ENCODE results near the gene NRXN3. TPM values are rescaled to one million over a fixed set of nuclear protein-coding genes. Genes with fewer than 3 reads are reported as not detected.

The NRXN3 gene
- total and polyA plus RNA-seq, 4 donors = 21.9 to 73.4 (median 65.7) TPM

DNA sequence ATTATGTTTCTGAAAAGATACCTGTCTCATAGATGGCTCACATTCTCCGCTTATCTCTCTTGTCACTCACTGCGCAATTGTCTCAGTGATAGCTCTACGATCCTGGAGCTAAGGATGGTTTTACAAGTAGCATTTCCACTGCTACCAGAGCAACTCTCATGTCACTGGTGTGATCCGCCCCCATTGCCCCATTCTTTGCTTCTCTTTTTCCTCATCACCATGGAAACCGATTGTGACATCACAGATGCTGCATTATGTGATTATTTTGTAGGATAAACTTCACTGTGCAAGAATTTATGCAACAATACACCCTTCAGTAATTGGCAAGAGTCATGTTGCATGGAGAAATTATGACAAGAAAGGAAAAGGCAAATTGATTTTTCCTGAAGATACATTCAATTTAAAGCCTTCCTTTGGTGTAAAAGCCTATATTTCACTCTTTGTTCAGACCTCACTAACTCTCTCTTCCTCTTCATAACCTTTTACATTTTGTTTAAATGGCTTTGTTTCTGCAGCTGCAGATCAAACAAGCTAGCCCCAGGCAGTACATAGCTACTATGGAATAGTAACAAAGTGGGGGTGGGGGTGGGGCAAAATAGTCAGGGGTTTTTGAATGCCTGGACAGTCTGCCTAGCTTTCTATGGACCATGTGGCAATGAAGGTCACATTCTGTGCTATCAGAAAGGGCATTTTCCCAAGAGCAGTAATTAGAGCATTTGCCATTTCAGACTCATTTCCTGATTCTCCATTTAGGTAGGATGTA lies 539.8 kb downstream of the NRXN3 start:
- H3K4me3 ChIP-seq (ENCODE audit: low read depth, low read length) = no peak overlapping the region
- peak overlapping the region; percentile 58 for H3K27ac ChIP-seq (ENCODE audit: low read depth, low read length)

DNA sequence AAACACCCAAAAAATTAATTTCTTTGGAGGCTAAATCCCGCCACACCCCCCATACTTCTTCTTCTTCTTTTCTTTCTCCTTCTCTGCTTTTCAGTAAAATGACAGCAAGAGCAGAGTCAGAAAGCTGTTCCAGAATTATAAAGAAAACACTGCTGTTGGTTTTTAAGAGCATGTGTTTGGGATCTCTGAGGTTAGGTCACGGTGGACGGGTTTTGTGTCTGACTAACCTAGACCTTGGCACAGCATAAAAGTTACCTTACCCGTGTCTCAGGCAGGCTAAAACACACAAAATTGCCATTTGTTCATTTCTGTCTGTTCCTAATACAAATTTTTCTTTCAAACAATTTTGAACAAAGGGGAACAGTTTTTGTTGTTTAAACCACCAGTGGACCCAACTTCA lies 540.8 kb downstream of the NRXN3 start:
- Histone ChIP-seq H3K27ac (ENCODE audit: low read depth, low read length) (no peak overlapping the region), H3K4me1 (ENCODE audit: control insufficient read depth, insufficient read depth, low read length) (peaks cover 3% of the 10 kb centered on the region), H3K36me3 (ENCODE audit: control insufficient read depth, insufficient read depth, low read length) (peaks cover 4% of the 10 kb centered on the region), H3K9me3 (ENCODE audit: control insufficient read depth, insufficient read depth, low read length) (no peaks in the 10 kb centered on the region), H3K27me3 (ENCODE audit: control insufficient read depth, insufficient read depth, low read length) (no peaks in the 10 kb centered on the region), H3K4me3 (ENCODE audit: low read depth, low read length) (no peak overlapping the region)
- no peak for DNase-seq (ENCODE audit: low read depth in 4 of 6, low spot score in 6 of 6)
- WGBS (ENCODE audit: insufficient coverage) = 83% methylated on average over 3 of the region's 4 CpGs

More for the DNA sequence above, 539.8 kb downstream of the NRXN3 start:
- peak in 2 of 6 donors; percentile 47 to 74 for DNase-seq (ENCODE audit: low read depth in 4 of 6, low spot score in 6 of 6)
- H3K27me3 ChIP-seq (ENCODE audit: control insufficient read depth, insufficient read depth, low read length) = no peaks in the 10 kb centered on the region
- H3K4me1 ChIP-seq (ENCODE audit: control insufficient read depth, insufficient read depth, low read length) = peaks cover 3% of the 10 kb centered on the region
- 61% methylated on average over 3 of the region's 5 CpGs for WGBS (ENCODE audit: insufficient coverage)
- no peaks in the 10 kb centered on the region for H3K9me3 ChIP-seq (ENCODE audit: control insufficient read depth, insufficient read depth, low read length)
- peaks cover 4% of the 10 kb centered on the region for H3K36me3 ChIP-seq (ENCODE audit: control insufficient read depth, insufficient read depth, low read length)

DNA sequence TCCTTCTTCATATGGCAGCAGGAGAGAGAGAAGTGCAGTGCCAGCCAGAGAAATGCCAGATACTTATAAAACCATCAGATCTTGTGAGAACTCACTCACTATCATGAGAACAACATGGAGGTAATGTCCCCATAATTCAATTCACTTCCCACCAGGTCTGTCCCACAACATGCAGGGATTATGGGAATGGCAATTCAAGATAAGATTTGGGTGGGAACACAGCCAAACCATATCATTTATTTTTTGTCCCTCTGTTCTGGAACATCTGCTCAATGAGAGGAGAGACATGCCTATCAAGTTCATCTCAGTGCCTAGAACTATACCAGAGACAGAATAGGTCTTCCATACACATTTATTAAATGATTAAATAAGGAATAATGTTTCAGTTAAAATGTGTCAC lies 543.5 kb downstream of the NRXN3 start:
- no peak for DNase-seq (ENCODE audit: low read depth in 4 of 6, low spot score in 6 of 6)
- Histone ChIP-seq H3K9me3 (ENCODE audit: control insufficient read depth, insufficient read depth, low read length) (no peaks in the 10 kb centered on the region), H3K36me3 (ENCODE audit: control insufficient read depth, insufficient read depth, low read length) (peaks cover 4% of the 10 kb centered on the region), H3K27ac (ENCODE audit: low read depth, low read length) (no peak overlapping the region), H3K27me3 (ENCODE audit: control insufficient read depth, insufficient read depth, low read length) (no peaks in the 10 kb centered on the region), H3K4me3 (ENCODE audit: low read depth, low read length) (no peak overlapping the region), H3K4me1 (ENCODE audit: control insufficient read depth, insufficient read depth, low read length) (peaks cover 3% of the 10 kb centered on the region)

DNA sequence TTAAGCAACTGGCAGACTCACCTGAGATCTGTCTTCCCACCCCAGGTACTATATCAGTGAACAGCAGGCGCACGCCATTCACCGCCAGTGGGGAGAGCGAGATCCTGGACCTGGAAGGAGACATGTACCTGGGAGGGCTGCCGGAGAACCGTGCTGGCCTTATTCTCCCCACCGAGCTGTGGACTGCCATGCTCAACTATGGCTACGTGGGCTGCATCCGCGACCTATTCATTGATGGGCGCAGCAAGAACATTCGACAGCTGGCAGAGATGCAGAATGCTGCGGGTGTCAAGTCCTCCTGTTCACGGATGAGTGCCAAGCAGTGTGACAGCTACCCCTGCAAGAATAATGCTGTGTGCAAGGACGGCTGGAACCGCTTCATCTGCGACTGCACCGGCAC lies 544.5 kb downstream of the NRXN3 start:
- no peak for DNase-seq (ENCODE audit: low read depth in 4 of 6, low spot score in 6 of 6)
- no peak overlapping the region for H3K27ac ChIP-seq (ENCODE audit: low read depth, low read length)
- 95% methylated on average over 18 of the region's 18 CpGs for WGBS (ENCODE audit: insufficient coverage)
- peaks cover 2% of the 10 kb centered on the region for H3K4me1 ChIP-seq (ENCODE audit: control insufficient read depth, insufficient read depth, low read length)
- H3K36me3 ChIP-seq (ENCODE audit: control insufficient read depth, insufficient read depth, low read length) = peaks cover 4% of the 10 kb centered on the region
- no peaks in the 10 kb centered on the region for H3K9me3 ChIP-seq (ENCODE audit: control insufficient read depth, insufficient read depth, low read length)
- no peaks in the 10 kb centered on the region for H3K27me3 ChIP-seq (ENCODE audit: control insufficient read depth, insufficient read depth, low read length)
- H3K4me3 ChIP-seq (ENCODE audit: low read depth, low read length) = no peak overlapping the region

DNA sequence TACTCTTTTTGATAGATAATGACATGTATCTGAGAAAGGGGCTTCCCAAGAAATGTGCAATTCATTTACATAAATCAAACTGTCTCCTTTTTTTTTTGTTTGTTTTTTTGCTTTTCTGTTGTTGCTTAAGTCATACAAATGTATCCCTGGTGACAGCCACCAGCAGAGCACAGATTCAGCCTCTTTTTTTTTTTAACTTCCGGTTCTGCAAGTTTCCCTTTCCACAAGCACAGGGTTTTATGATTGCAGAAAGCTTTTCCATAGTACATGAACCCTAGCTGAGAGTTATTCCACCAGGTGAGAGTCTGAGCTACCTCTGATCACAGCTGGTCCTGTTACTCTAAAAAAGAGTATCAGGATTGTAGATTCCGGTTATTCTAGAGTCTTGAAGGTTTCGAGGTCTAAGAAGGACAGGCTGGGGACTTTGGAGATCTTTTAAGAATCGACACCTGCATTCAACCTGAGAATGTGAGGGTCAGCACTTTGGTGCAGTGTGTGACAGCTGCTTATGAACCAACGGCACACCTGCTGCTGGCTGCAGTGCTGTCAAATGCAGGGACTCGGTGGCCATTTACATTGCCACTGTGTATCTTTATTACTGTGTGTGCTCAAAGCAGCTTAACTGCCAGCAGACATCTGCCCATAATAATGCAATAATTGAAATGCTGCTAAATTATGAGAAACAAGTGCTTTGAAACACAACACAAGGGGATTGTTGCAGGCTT lies 551.7 kb downstream of the NRXN3 start:
- H3K4me1 ChIP-seq (ENCODE audit: control insufficient read depth, insufficient read depth, low read length) = peaks cover 3% of the 10 kb centered on the region
- H3K27ac ChIP-seq (ENCODE audit: low read depth, low read length) = no peak overlapping the region
- no peak overlapping the region for H3K4me3 ChIP-seq (ENCODE audit: low read depth, low read length)
- WGBS (ENCODE audit: insufficient coverage) = 62% methylated on average over 5 of the region's 6 CpGs
- no peaks in the 10 kb centered on the region for H3K9me3 ChIP-seq (ENCODE audit: control insufficient read depth, insufficient read depth, low read length)
- DNase-seq (ENCODE audit: low read depth in 4 of 6, low spot score in 6 of 6) = peak in 2 of 6 donors; percentile 12 to 82
- no peaks in the 10 kb centered on the region for H3K27me3 ChIP-seq (ENCODE audit: control insufficient read depth, insufficient read depth, low read length)
- H3K36me3 ChIP-seq (ENCODE audit: control insufficient read depth, insufficient read depth, low read length) = no peaks in the 10 kb centered on the region

DNA sequence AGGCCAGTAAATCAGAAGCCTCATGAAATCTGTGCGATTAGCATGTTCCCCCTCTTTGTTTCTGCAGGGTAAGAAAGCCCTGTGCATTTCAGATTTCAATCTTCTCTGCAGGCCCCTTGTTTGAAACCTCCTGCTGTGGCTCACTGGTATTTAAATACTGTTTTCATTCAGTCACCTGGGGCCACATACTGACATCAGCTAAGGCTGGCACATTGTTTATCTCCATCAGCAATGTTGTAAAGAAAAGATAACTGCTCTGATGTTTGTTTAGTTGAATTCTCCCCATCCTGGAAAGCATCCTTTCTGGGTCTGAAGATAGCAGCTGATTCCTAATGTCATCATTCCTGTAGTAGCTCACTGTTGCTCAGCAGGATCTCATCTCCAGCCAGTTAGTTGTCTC lies 554.9 kb downstream of the NRXN3 start:
- WGBS (ENCODE audit: insufficient coverage) = 20% methylated on average over 1 of the region's 1 CpG
- H3K4me1 ChIP-seq (ENCODE audit: control insufficient read depth, insufficient read depth, low read length) = peaks cover 3% of the 10 kb centered on the region
- no peak overlapping the region for H3K27ac ChIP-seq (ENCODE audit: low read depth, low read length)
- H3K36me3 ChIP-seq (ENCODE audit: control insufficient read depth, insufficient read depth, low read length) = no peaks in the 10 kb centered on the region
- no peak for DNase-seq (ENCODE audit: low read depth in 4 of 6, low spot score in 6 of 6)
- no peaks in the 10 kb centered on the region for H3K27me3 ChIP-seq (ENCODE audit: control insufficient read depth, insufficient read depth, low read length)
- H3K4me3 ChIP-seq (ENCODE audit: low read depth, low read length) = no peak overlapping the region
- H3K9me3 ChIP-seq (ENCODE audit: control insufficient read depth, insufficient read depth, low read length) = no peaks in the 10 kb centered on the region

DNA sequence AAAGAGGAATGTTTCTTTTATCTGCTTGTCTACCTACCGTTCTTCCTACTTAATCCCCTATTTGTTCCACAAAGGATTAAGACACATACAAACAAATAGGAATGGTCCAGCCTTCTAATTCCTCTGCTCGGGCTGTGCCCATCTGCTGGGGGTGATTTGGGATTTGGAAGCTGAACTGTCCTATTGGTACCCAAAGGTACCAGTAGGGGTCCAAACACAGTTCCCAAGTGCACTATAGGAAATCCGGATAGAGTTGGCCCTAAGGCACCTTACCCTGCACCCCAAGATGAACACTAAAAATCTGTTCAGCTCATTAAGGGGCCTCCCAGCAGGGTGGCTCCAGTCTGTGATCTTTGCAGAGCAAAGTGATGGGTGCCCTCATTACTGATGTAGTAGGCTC lies 566.9 kb downstream of the NRXN3 start:
- Histone ChIP-seq H3K4me3 (ENCODE audit: low read depth, low read length) (no peak overlapping the region), H3K27ac (ENCODE audit: low read depth, low read length) (no peak overlapping the region), H3K4me1 (ENCODE audit: control insufficient read depth, insufficient read depth, low read length) (no peaks in the 10 kb centered on the region), H3K27me3 (ENCODE audit: control insufficient read depth, insufficient read depth, low read length) (no peaks in the 10 kb centered on the region), H3K9me3 (ENCODE audit: control insufficient read depth, insufficient read depth, low read length) (no peaks in the 10 kb centered on the region), H3K36me3 (ENCODE audit: control insufficient read depth, insufficient read depth, low read length) (no peaks in the 10 kb centered on the region)
- no peak for DNase-seq (ENCODE audit: low read depth in 4 of 6, low spot score in 6 of 6)
- no CpG with 5 or more reads among the region's 3 CpGs for WGBS (ENCODE audit: insufficient coverage)

DNA sequence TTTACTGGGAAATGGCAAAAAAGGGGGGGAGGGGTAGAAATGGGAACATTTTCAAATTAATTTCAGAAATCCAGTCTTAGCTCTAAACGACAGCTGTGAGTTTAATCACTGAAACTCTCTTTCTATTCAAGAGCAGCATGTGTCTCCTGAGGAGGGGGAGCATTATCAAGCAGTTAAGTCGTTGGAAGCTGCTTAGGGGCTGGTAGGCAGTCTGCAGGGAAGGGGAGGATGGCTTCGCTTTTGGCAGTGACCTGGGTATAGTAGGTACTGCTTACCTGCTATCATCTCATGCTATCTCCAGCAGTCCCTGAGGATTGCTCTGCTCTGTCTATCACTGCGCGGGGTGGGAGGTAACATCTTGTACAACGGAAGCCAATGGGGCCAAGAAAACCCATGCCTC lies 567.4 kb downstream of the NRXN3 start:
- WGBS (ENCODE audit: insufficient coverage) = no CpG with 5 or more reads among the region's 6 CpGs
- H3K4me3 ChIP-seq (ENCODE audit: low read depth, low read length) = no peak overlapping the region
- H3K36me3 ChIP-seq (ENCODE audit: control insufficient read depth, insufficient read depth, low read length) = no peaks in the 10 kb centered on the region
- no peaks in the 10 kb centered on the region for H3K9me3 ChIP-seq (ENCODE audit: control insufficient read depth, insufficient read depth, low read length)
- no peaks in the 10 kb centered on the region for H3K27me3 ChIP-seq (ENCODE audit: control insufficient read depth, insufficient read depth, low read length)
- DNase-seq (ENCODE audit: low read depth in 4 of 6, low spot score in 6 of 6) = peak in 3 of 6 donors; percentile 11 to 89 (median 14)
- H3K4me1 ChIP-seq (ENCODE audit: control insufficient read depth, insufficient read depth, low read length) = no peaks in the 10 kb centered on the region
- no peak overlapping the region for H3K27ac ChIP-seq (ENCODE audit: low read depth, low read length)

DNA sequence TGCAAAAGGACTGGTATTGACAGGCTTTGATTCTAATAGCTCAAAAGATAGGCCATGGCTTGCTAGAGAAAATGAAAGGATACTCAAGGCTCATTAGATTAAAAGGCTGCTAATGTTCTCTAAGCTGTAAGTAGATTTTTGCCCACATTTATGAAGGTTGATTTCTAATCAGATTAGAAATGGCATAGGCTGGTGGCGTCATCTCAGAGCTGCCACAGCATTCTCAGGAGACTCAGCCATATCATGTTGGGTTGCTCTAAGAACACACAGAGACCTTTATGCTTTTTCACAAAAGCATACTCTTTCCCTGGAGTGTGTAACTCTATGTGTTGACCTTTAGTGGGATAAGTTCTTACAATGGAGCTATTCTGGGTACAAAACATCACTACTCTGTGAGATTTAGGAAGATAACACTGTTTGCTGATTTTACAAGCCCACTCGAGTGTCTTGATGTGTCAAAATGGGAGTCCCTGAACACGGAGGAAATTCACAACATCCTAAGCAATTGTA lies 576.0 kb downstream of the NRXN3 start:
- Histone ChIP-seq H3K9me3 (ENCODE audit: control insufficient read depth, insufficient read depth, low read length) (no peaks in the 10 kb centered on the region), H3K36me3 (ENCODE audit: control insufficient read depth, insufficient read depth, low read length) (no peaks in the 10 kb centered on the region), H3K27ac (ENCODE audit: low read depth, low read length) (no peak overlapping the region), H3K27me3 (ENCODE audit: control insufficient read depth, insufficient read depth, low read length) (no peaks in the 10 kb centered on the region), H3K4me1 (ENCODE audit: control insufficient read depth, insufficient read depth, low read length) (no peaks in the 10 kb centered on the region), H3K4me3 (ENCODE audit: low read depth, low read length) (no peak overlapping the region)
- no CpG with 5 or more reads among the region's 3 CpGs for WGBS (ENCODE audit: insufficient coverage)
- peak in 1 of 6 donors; percentile 5 for DNase-seq (ENCODE audit: low read depth in 4 of 6, low spot score in 6 of 6)

DNA sequence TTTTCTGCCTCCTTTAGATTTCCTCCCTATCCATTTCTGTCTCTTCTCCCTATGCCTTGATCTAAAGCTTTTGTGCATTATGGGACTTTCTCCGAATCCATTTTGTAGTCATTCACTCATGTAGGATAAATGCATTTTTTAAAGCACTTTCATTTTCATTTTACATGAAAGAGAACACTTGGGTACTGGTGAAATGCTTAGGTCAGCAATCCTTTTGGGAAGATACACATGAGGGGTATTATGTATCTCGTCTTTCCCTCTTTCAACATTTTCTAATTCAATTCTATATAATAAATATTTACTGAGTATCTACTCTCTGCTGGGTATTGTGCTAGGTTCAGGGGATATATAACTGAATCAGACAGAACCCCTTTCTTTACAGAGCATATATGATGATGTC lies 577.6 kb downstream of the NRXN3 start:
- no peak for DNase-seq (ENCODE audit: low read depth in 4 of 6, low spot score in 6 of 6)
- no peak overlapping the region for H3K27ac ChIP-seq (ENCODE audit: low read depth, low read length)
- H3K27me3 ChIP-seq (ENCODE audit: control insufficient read depth, insufficient read depth, low read length) = no peaks in the 10 kb centered on the region
- no CpG with 5 or more reads among the region's 2 CpGs for WGBS (ENCODE audit: insufficient coverage)
- H3K4me1 ChIP-seq (ENCODE audit: control insufficient read depth, insufficient read depth, low read length) = peaks cover 4% of the 10 kb centered on the region
- H3K36me3 ChIP-seq (ENCODE audit: control insufficient read depth, insufficient read depth, low read length) = no peaks in the 10 kb centered on the region
- no peaks in the 10 kb centered on the region for H3K9me3 ChIP-seq (ENCODE audit: control insufficient read depth, insufficient read depth, low read length)
- no peak overlapping the region for H3K4me3 ChIP-seq (ENCODE audit: low read depth, low read length)
